Measurements from ENCODE around the gene HOXB5. TPM values are rescaled to one million over a fixed set of nuclear protein-coding genes. Genes with fewer than 3 reads are reported as not detected.

The HOXB5 gene
- total and polyA plus RNA-seq, 3 donors from 2014 or later: 0.50 to 1.7 (median 0.71) TPM

DNA sequence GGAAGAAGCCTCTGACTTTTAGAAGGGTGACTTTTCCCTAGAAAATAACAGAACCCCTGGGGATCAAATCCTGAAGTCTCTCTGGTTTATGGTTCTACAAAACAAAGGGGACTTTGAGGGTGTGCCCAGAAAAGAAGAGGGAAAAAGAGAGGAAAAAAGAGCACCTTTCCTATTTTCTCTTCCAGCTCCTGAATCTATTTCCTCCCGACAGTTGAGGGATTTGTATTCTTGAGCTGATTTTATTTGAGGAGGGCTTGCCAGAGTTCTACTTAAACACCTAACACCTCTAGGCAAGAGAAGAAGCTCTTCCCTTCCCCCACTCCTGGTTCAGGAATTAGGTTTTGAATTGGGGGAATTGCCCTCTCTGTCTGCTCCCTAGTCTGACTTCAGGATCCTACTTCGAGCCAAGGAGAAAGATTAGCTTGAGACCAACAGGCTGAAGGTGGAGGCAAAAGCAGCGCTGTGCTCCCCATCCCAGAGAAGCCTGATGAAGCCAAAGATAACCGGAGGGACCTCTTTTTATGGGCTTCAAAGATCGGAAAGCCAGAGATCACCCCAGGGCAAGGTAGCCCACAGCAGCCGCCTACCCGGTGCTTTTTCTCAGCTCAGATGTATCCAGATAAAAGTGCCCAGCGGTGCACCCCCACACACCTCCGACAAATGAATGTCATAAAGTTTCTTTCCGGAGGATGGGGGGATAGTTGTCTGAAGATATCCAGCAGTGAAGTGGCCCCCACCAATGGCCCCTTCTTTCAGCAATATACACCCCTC lies 4.3 kb downstream of the HOXB5 start:
- no peaks in the 10 kb centered on the region for H3K27me3 ChIP-seq
- 26 to 38% methylated on average over 8 to 10 of the region's 10 CpGs for WGBS, 2 donors
- no peaks in the 10 kb centered on the region for H3K9me3 ChIP-seq
- no peak overlapping the region for H3K27ac ChIP-seq
- DNase-seq: no peak
- intact Hi-C loops (cut with DNase I; ENCODE audit: low total_unique reads): no loop called here
- peaks cover 10% of the 10 kb centered on the region for H3K4me1 ChIP-seq
- TF ChIP-seq, protein P1, sequence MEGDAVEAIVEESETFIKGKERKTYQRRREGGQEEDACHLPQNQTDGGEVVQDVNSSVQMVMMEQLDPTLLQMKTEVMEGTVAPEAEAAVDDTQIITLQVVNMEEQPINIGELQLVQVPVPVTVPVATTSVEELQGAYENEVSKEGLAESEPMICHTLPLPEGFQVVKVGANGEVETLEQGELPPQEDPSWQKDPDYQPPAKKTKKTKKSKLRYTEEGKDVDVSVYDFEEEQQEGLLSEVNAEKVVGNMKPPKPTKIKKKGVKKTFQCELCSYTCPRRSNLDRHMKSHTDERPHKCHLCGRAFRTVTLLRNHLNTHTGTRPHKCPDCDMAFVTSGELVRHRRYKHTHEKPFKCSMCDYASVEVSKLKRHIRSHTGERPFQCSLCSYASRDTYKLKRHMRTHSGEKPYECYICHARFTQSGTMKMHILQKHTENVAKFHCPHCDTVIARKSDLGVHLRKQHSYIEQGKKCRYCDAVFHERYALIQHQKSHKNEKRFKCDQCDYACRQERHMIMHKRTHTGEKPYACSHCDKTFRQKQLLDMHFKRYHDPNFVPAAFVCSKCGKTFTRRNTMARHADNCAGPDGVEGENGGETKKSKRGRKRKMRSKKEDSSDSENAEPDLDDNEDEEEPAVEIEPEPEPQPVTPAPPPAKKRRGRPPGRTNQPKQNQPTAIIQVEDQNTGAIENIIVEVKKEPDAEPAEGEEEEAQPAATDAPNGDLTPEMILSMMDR (IDR thresholded peaks at IDR 0.05): no peak
- no peak for TF ChIP-seq POLR2A (IDR thresholded peaks at IDR 0.05)
- no peaks in the 10 kb centered on the region for H3K36me3 ChIP-seq (ENCODE audit: low read depth, missing control alignments)
- H3K4me3 ChIP-seq: no peak overlapping the region

DNA sequence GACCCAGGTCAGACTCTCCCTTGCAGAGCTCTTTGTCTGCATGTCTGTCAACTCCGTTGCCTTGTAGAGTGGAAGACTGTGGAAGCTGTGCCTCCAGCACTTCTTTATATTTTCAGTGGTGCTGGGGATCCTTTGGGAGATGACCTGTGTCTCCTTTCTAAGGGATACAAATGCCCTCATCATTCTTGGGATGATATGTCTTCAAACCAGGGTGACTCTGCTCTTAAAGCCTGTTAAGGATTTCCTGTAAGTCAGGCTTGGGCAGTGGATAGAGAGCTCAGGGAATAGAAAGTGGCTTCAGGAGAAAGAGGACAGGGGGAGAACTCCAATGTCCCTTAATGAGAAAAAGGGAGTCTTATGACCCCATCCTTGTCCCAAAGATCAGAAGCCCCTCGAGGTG lies 5.1 kb downstream of the HOXB5 start:
- DNase-seq: no peak
- Histone ChIP-seq H3K4me1 (peaks cover 10% of the 10 kb centered on the region), H3K9me3 (no peaks in the 10 kb centered on the region), H3K36me3 (ENCODE audit: low read depth, missing control alignments) (no peaks in the 10 kb centered on the region), H3K4me3 (no peak overlapping the region), H3K27ac (no peak overlapping the region), H3K27me3 (no peaks in the 10 kb centered on the region)
- no peak for TF ChIP-seq POLR2A (IDR thresholded peaks at IDR 0.05)
- TF ChIP-seq, protein P1 (IDR thresholded peaks at IDR 0.05): no peak
- intact Hi-C loops (cut with DNase I; ENCODE audit: low total_unique reads): no loop called here
- WGBS, 2 donors: 50 to 55% methylated on average over 2 of the region's 2 CpGs

DNA sequence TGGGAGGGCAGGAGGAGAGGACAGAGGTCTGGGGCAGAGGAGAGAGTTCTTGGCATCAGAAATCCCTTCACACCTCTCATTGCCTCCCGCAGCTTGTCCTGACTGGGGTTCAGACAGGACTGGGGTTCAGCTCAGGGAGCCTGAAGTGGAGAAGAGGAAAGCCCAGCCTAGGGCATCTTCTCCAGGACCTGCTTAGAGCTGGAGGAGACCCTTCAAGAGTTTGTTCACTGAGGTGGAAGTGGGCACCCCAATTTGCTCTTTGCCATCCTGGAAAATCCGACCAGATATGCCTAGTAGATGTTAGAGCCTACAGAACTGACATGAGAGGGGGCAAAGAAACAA lies 5.5 kb downstream of the HOXB5 start:
- no peaks in the 10 kb centered on the region for H3K36me3 ChIP-seq (ENCODE audit: low read depth, missing control alignments)
- no peaks in the 10 kb centered on the region for H3K9me3 ChIP-seq
- DNase-seq: no peak
- H3K4me3 ChIP-seq: no peak overlapping the region
- intact Hi-C loops (cut with DNase I; ENCODE audit: low total_unique reads): no loop called here
- no peak for TF ChIP-seq POLR2A (IDR thresholded peaks at IDR 0.05)
- TF ChIP-seq, protein P1 (IDR thresholded peaks at IDR 0.05): no peak
- H3K27ac ChIP-seq: no peak overlapping the region
- peaks cover 10% of the 10 kb centered on the region for H3K4me1 ChIP-seq
- WGBS, 2 donors: 77 to 78% methylated on average over 2 of the region's 2 CpGs
- H3K27me3 ChIP-seq: no peaks in the 10 kb centered on the region

DNA sequence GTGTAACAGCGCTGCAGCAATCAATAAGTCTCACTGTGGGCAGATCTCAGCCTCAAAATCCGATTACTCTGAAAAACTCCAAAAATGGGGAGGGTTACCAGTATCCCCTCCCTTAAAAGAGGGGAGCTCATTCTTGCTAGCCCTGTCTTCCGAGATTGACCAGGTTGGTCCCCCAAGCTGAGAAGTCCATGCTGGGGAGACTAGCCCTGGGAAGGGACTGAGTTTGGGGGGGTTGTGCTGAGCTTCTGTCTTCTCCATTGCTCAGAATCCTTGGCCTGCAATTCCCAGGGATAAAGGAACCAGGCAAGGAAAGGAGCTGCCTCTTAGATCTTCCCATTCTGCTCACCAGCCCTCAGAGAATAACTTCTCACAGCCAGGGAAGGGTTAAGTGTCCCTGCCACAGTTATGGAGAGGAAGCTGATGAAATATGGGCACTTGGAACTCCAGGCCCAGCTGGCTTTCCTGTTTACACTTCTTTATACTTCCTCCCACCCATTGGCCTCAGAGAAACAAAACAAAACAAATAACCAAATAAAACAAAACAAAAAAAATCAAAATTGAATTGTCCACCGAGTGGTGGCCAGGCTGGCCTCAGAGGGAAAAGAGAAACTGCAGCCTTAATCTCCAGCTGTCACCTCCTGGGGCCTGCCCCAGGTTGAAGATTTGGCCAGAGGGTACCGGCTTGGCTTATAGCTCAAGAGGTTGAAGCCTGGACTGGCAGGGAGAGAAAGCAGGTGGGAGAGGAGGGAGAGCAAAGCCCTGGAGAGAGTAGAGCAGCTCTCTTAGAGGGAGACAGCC lies 6.1 kb downstream of the HOXB5 start:
- no peaks in the 10 kb centered on the region for H3K27me3 ChIP-seq
- WGBS, 2 donors: 42 to 53% methylated on average over 5 of the region's 5 CpGs
- no peak for TF ChIP-seq POLR2A (IDR thresholded peaks at IDR 0.05)
- TF ChIP-seq, protein P1 (IDR thresholded peaks at IDR 0.05): no peak
- DNase-seq: no peak
- no peak overlapping the region for H3K4me3 ChIP-seq
- intact Hi-C loops (cut with DNase I; ENCODE audit: low total_unique reads): no loop called here
- no peak overlapping the region for H3K27ac ChIP-seq
- H3K9me3 ChIP-seq: no peaks in the 10 kb centered on the region
- H3K36me3 ChIP-seq (ENCODE audit: low read depth, missing control alignments): no peaks in the 10 kb centered on the region
- H3K4me1 ChIP-seq: peaks cover 10% of the 10 kb centered on the region

All from testis (tissue), 3 donors.